Adrenal gland (tissue), 12 donors: ENCODE data around the gene TMEM214. TPM values are rescaled to one million over a fixed set of nuclear protein-coding genes. Genes with fewer than 3 reads are reported as not detected.

Source experiments
- DNase-seq, 7 donors: peaks; one replicate each; pipeline ENCODE4 v3.0.0-alpha.2; 2019 to 2020
- H3K27ac ChIP-seq, 5 donors: fragments of 200-600 bp; sonication (generic) in 4 of 5; 1 replicate in 3 of 5; 2 replicates in 2 of 5; pipeline versions ENCODE4 v1.5.1 to v1.8.0; 2016 to 2020; ENCODE audit warnings: mild to moderate bottlenecking in 1 of 5
- H3K27me3 ChIP-seq: fragments of 200-600 bp; 2 replicates; pipeline ENCODE4 v1.8.0; 2021
- H3K36me3 ChIP-seq, 2 donors: fragments of 200-600 bp; replicated peaks in 1 of 2; 1 replicate in 1 of 2; 2 replicates in 1 of 2; pipeline versions ENCODE4 v1.5.1 to v1.8.0; 2018 to 2022
- H3K4me1 ChIP-seq, 2 donors: fragments of 200-600 bp; replicated peaks in 1 of 2; 1 replicate in 1 of 2; 2 replicates in 1 of 2; pipeline versions ENCODE4 v1.5.1 to v1.8.0; 2018 to 2021
- H3K4me3 ChIP-seq, 4 donors: fragments of 200-600 bp; sonication (generic) in 3 of 4; one replicate each; pipeline ENCODE4 v1.5.1; 2016 to 2018
- H3K9me3 ChIP-seq, 3 donors: fragments of 200-600 bp; sonication (generic) in 1 of 3; replicated peaks in 1 of 3; 1 replicate in 2 of 3; 2 replicates in 1 of 3; pipeline versions ENCODE4 v1.5.1 to v1.8.0; 2016 to 2021
- POLR2A ChIP-seq, 2 donors: fragments of 450-650 bp; IDR thresholded peaks; one replicate each; pipeline ENCODE4 v1.6.1; 2017; ENCODE audit warnings: antibody characterized with exemption in 2 of 2, mild to moderate bottlenecking in 2 of 2, moderate library complexity in 1 of 2
- WGBS, 4 donors: extraction: QIAGEN DNeasy Blood & Tissue Kit in 2 of 4; methylation state at CpG; one replicate each; pipeline versions ENCODE4 v1.1.5 to v1.1.7; 2013 to 2017; 5-methylcytosine and 5-hydroxymethylcytosine counted together
- intact Hi-C, 2 donors: fragments of 100-400 bp; cut with DNase I; formaldehyde crosslinking; loops; one replicate each; pipeline versions ENCODE4 v1.14.1 to v1.15.0; 2022 to 2023
- polyA plus RNA-seq, 3 donors: library from polyadenylated mRNA; stranded (reverse); fragments of 200-250 nt in 2 of 3; fragments of 350-450 nt in 1 of 3; fragmentation: Illumina TruSeq in 1 of 3; extraction: RNeasy Lipid Tissue Mini Kit (QIAGEN cat#74804) in 1 of 3; gene quantifications; one replicate each; pipeline ENCODE4 v1.2.3, GENCODE V29; 2013 to 2014
- total RNA-seq, 9 donors: library from RNA; depleted of rRNA in 4 of 9; stranded (reverse); fragments of >200 nt in 4 of 9; fragments of 120-200 nt in 1 of 9; fragmentation: NEBNext Ultra II Directional in 1 of 9; extraction: Animal tissue kit (Norgen Biotek cat#: 25700) in 1 of 9; gene quantifications; one replicate each; pipeline versions ENCODE4 v1.1.0 to v1.2.4, GENCODE V29; 2013 to 2023
- TF ChIP-seq, protein P1 (sequence below), 6 experiments: fragments of 450-650 bp in 4 of 6; fragments of 200-600 bp in 2 of 6; sonication (generic) in 1 of 6; IDR thresholded peaks; 1 replicate in 5 of 6; 2 replicates in 1 of 6; pipeline versions ENCODE4 v1.5.1 to v1.8.0; 2016 to 2021; ENCODE audit warnings: antibody characterized with exemption in 6 of 6, mild to moderate bottlenecking in 2 of 6, moderate library complexity in 1 of 6
- donor health status: healthy with polysubstance abuse.
- donor health status: Bipolar disorder and iron deficiency.
- donor health status: DM: yes; HTN: yes; CAD: no.
- donor health status: DM: no; HTN: no; CAD: no.
- donor health status: DM: no; HTN: no; CAD: no.
- donor health status: DM: yes; HTN: yes; CAD: no.

Gene TMEM214
- total and polyA plus RNA-seq, 12 donors, result 25.2 to 124 (median 60.1) TPM

DNA sequence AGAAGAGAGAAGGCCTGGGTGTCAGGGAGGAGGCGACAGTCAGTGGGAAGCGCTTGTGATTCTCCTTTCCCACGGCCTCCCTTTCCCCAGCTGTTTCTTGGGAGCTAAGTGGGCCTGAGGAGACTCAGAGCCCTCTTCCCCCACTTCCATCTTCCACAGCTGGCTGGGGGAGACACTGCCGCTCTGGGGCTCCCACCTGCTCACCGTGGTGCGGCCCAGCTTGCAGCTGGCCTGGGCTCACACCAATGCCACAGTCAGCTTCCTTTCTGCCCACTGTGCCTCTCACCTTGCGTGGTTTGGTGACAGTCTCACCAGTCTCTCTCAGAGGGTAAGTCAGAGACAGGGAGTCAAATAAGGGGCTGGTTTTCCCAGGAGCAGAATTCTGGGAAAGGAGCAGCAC is 7.1 kb downstream of the TMEM214 start:
- Histone ChIP-seq H3K27ac (no peak overlapping the region), H3K4me1 (peaks cover 6 to 15% of the 10 kb centered on the region in 2 donors), H3K4me3 (no peak overlapping the region), H3K36me3 (peaks cover 0 to 69% of the 10 kb centered on the region in 2 donors), H3K27me3 (no peaks in the 10 kb centered on the region), H3K9me3 (no peaks in the 10 kb centered on the region)
- WGBS, 4 donors, result 95 to 97% (median 96%) methylated on average over 7 of the region's 7 CpGs
- no peak for DNase-seq
- intact Hi-C loops, result loop anchor here in 1 of 2 donors (10.0 kb wide), 1 partner anchor 45 kb away; the partner anchor contains the start of gene KHK
- no peak for TF ChIP-seq POLR2A (IDR thresholded peaks at IDR 0.05)
- TF ChIP-seq, protein P1, sequence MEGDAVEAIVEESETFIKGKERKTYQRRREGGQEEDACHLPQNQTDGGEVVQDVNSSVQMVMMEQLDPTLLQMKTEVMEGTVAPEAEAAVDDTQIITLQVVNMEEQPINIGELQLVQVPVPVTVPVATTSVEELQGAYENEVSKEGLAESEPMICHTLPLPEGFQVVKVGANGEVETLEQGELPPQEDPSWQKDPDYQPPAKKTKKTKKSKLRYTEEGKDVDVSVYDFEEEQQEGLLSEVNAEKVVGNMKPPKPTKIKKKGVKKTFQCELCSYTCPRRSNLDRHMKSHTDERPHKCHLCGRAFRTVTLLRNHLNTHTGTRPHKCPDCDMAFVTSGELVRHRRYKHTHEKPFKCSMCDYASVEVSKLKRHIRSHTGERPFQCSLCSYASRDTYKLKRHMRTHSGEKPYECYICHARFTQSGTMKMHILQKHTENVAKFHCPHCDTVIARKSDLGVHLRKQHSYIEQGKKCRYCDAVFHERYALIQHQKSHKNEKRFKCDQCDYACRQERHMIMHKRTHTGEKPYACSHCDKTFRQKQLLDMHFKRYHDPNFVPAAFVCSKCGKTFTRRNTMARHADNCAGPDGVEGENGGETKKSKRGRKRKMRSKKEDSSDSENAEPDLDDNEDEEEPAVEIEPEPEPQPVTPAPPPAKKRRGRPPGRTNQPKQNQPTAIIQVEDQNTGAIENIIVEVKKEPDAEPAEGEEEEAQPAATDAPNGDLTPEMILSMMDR (IDR thresholded peaks at IDR 0.05), result no peak

DNA sequence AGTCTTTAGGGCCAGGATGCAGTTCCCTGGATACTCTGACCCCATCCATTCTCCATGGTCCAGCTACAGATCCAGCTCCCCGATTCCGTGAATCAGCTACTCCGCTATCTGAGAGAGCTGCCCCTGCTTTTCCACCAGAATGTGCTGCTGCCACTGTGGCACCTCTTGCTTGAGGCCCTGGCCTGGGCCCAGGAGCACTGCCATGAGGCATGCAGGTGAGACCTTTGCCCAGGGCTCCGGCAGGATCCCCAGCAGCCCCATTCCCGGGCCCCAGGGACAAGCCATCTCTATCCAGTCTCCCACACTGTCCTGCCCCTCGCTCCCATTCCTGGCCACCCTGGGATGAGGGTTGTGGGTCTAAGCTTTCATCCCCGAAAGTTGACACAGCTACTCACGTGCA is 7.5 kb downstream of the TMEM214 start:
- Histone ChIP-seq H3K27ac (no peak overlapping the region), H3K27me3 (no peaks in the 10 kb centered on the region), H3K9me3 (no peaks in the 10 kb centered on the region), H3K4me1 (peaks cover 6 to 13% of the 10 kb centered on the region in 2 donors), H3K36me3 (peaks cover 0 to 64% of the 10 kb centered on the region in 2 donors), H3K4me3 (no peak overlapping the region)
- TF ChIP-seq, protein P1 (IDR thresholded peaks at IDR 0.05), result no peak
- no peak for TF ChIP-seq POLR2A (IDR thresholded peaks at IDR 0.05)
- no peak for DNase-seq
- intact Hi-C loops, result no loop called here
- WGBS, 4 donors, result 94 to 97% (median 96%) methylated on average over 7 to 8 of the region's 8 CpGs

DNA sequence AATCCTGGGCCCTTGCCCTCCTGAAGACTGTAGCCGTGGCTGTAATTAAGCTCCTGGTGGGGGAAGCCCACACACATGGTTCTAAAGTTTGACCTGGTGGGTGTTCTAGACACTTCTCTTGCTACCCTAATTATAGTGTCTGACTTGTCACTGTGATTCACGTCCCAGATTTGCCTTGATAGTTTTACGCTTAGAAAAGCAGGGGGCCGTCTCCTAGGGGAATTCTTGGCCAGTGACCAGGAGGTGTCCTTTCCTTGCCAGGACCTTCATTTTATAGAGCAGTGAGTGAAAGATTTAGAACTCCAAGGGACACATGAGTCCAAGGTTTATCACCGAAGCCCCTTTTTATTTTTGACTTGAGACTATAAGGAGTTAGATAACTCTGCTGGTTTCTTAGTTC is 9.0 kb downstream of the TMEM214 start:
- Histone ChIP-seq H3K36me3 (peaks cover 0 to 50% of the 10 kb centered on the region in 2 donors), H3K9me3 (no peaks in the 10 kb centered on the region), H3K4me3 (no peak overlapping the region), H3K4me1 (peaks cover 6 to 13% of the 10 kb centered on the region in 2 donors), H3K27ac (peak overlapping the region in 2 of 5 donors; percentile 10 to 52), H3K27me3 (no peaks in the 10 kb centered on the region)
- WGBS, 4 donors, result 25 to 42% (median 38%) methylated on average over 5 of the region's 5 CpGs
- intact Hi-C loops, result no loop called here
- TF ChIP-seq, protein P1 (IDR thresholded peaks at IDR 0.05), result no peak
- no peak for TF ChIP-seq POLR2A (IDR thresholded peaks at IDR 0.05)
- DNase-seq, result peak in 2 of 7 donors; percentile 40 to 51

DNA sequence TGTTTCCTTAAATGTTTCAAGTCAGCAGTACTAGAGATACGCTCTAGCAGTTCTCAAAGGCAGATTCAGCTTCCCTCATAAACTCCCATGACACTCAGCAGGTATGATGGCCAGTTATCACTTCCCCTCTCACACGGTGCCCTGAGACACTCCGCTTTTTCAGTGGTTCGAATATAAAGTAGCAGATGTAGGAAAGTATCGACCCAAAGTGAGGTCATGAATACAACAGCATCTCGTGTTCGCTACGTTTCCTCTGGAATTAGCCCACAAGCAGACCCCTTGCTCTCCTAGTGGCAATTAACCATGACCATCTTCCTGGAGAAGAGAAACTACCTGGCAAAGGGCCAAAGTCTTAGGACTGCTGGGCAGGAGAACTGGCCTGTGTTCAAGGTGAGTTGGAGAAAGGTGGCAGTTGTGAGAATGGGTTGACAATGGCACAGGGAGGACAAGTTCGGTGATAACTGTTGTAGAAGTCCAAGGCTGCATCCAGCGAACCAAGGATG is 9.4 kb downstream of the TMEM214 start:
- Histone ChIP-seq H3K27me3 (no peaks in the 10 kb centered on the region), H3K36me3 (peaks cover 0 to 45% of the 10 kb centered on the region in 2 donors), H3K27ac (peak overlapping the region in 1 of 5 donors; percentile 52), H3K4me1 (peaks cover 6 to 13% of the 10 kb centered on the region in 2 donors), H3K4me3 (no peak overlapping the region), H3K9me3 (no peaks in the 10 kb centered on the region)
- TF ChIP-seq, protein P1 (IDR thresholded peaks at IDR 0.05), result no peak
- TF ChIP-seq POLR2A (IDR thresholded peaks at IDR 0.05), result no peak
- peak in 1 of 7 donors; percentile 26 for DNase-seq
- intact Hi-C loops, result no loop called here
- 53 to 61% (median 59%) methylated on average over 10 of the region's 10 CpGs for WGBS, 4 donors
